Aorta (tissue), 5 donors: ENCODE results near the gene UGT1A5. TPM values are rescaled to one million over a fixed set of nuclear protein-coding genes. Genes with fewer than 3 reads are reported as not detected.
"Not testable (repeated sequence)": the region's sequence is repeated elsewhere in the genome, so short reads cannot be mapped to it uniquely, and the experiment has no call there.

Source experiments
- ATAC-seq: fragments of 200-7000 bp; cut with Tn5 transposase; one replicate; pipeline ENCODE4 v1.9.1; 2022; ENCODE audit warnings: moderate library complexity; ENCODE audit not compliant: low FRiP score
- DNase-seq, 2 donors: peaks; one replicate each; pipeline ENCODE4 v3.0.0-alpha.2; 2020
- H3K27ac ChIP-seq, 2 donors: one replicate each; pipeline ENCODE4 v1.5.1; 2013; ENCODE audit warnings: low read length in 2 of 2, mild to moderate bottlenecking in 2 of 2, moderate library complexity in 2 of 2, control low read depth in 1 of 2, inconsistent platforms in 1 of 2, low read depth in 1 of 2
- H3K27me3 ChIP-seq, 2 donors: one replicate each; pipeline ENCODE4 v1.6.1; 2013; ENCODE audit warnings: control low read depth in 1 of 2, low read length in 1 of 2, mild to moderate bottlenecking in 1 of 2, moderate library complexity in 1 of 2; ENCODE audit not compliant: insufficient read depth in 2 of 2, control insufficient read depth in 1 of 2
- H3K36me3 ChIP-seq, 2 donors: one replicate each; pipeline ENCODE4 v1.6.1; 2013; ENCODE audit warnings: control low read depth in 1 of 2, low read length in 1 of 2, mild to moderate bottlenecking in 1 of 2; ENCODE audit not compliant: insufficient read depth in 2 of 2, control insufficient read depth in 1 of 2
- H3K4me1 ChIP-seq, 2 donors: one replicate each; pipeline ENCODE4 v1.6.1; 2013; ENCODE audit warnings: low read length in 2 of 2, control low read depth in 1 of 2, mild to moderate bottlenecking in 1 of 2, moderate library complexity in 1 of 2; ENCODE audit not compliant: insufficient read depth in 2 of 2, control insufficient read depth in 1 of 2
- H3K4me3 ChIP-seq, 2 donors: one replicate each; pipeline ENCODE4 v1.5.1; 2013; ENCODE audit warnings: low read length in 2 of 2, control low read depth in 1 of 2, mild to moderate bottlenecking in 1 of 2
- H3K9me3 ChIP-seq: one replicate; pipeline ENCODE4 v1.6.1; 2013; ENCODE audit warnings: mild to moderate bottlenecking, low read length; ENCODE audit not compliant: control insufficient read depth
- WGBS, 2 donors: extraction: QIAGEN DNeasy Blood & Tissue Kit; methylation state at CpG; one replicate each; pipeline ENCODE4 v1.1.7; 2013; 5-methylcytosine and 5-hydroxymethylcytosine counted together
- intact Hi-C, 2 donors: fragments of 100-400 bp; cut with DNase I; formaldehyde crosslinking; loops; one replicate each; pipeline versions ENCODE4 v1.14.2 to v1.15.0; 2022
- polyA plus RNA-seq, 2 donors: library from polyadenylated mRNA; stranded (reverse); fragments of 200-250 nt; gene quantifications; one replicate each; pipeline ENCODE4 v1.2.3, GENCODE V29; 2013
- total RNA-seq, 2 donors: library from RNA; stranded (reverse); fragmentation: NEBNext Ultra II Directional; extraction: Animal tissue kit (Norgen Biotek cat#: 25700); gene quantifications; one replicate each; pipeline ENCODE4 v1.2.1, GENCODE V29; 2021
- donor health status: healthy with polysubstance abuse.
- donor health status: Bipolar disorder and iron deficiency.
- donor health status: DM: no; HTN: no; CAD: no.
- donor health status: DM: no; HTN: no; CAD: no.
- donor health status: DM: yes; HTN: yes; CAD: no.

UGT1A5 gene
- total and polyA plus RNA-seq, 4 donors = not detected

GRCh38 chr2:233747283-233747544 is 34.5 kb downstream of the UGT1A5 start:
- Histone ChIP-seq H3K4me3 (no peak overlapping the region), H3K27me3 (no peaks in the 10 kb centered on the region), H3K4me1 (no peaks in the 10 kb centered on the region), H3K9me3 (no peaks in the 10 kb centered on the region), H3K36me3 (no peaks in the 10 kb centered on the region), H3K27ac (no peak overlapping the region)
- DNase-seq (no peak), ATAC-seq (no peak)
- intact Hi-C loops = no loop called here
- 94 to 96% methylated on average over 6 of the region's 6 CpGs for WGBS, 2 donors

GRCh38 chr2:233750689-233751088 is 38.0 kb downstream of the UGT1A5 start:
- H3K4me1 ChIP-seq, H3K36me3 ChIP-seq, H3K4me3 ChIP-seq, H3K27ac ChIP-seq, DNase-seq, intact Hi-C loops, ATAC-seq, H3K9me3 ChIP-seq, H3K27me3 ChIP-seq: not testable (repeated sequence)
- WGBS, 2 donors = 80 to 92% methylated on average over 2 of the region's 2 CpGs

- H3K36me3 ChIP-seq, H3K4me3 ChIP-seq, H3K4me1 ChIP-seq, intact Hi-C loops, H3K9me3 ChIP-seq, H3K27me3 ChIP-seq, ATAC-seq, DNase-seq, H3K27ac ChIP-seq: not testable (repeated sequence)
- WGBS, 2 donors = 66 to 71% methylated on average over 2 of the region's 2 CpGs
Observed at GRCh38 chr2:233751212-233752009, 38.7 kb downstream of the UGT1A5 start.

GRCh38 chr2:233754872-233755611 is 42.3 kb downstream of the UGT1A5 start:
- DNase-seq (no peak), ATAC-seq (no peak)
- Histone ChIP-seq H3K9me3 (no peaks in the 10 kb centered on the region), H3K4me1 (no peaks in the 10 kb centered on the region), H3K4me3 (no peak overlapping the region), H3K27me3 (no peaks in the 10 kb centered on the region), H3K27ac (no peak overlapping the region), H3K36me3 (no peaks in the 10 kb centered on the region)
- intact Hi-C loops = no loop called here
- WGBS, 2 donors = 87 to 92% methylated on average over 37 to 44 of the region's 44 CpGs

DNA sequence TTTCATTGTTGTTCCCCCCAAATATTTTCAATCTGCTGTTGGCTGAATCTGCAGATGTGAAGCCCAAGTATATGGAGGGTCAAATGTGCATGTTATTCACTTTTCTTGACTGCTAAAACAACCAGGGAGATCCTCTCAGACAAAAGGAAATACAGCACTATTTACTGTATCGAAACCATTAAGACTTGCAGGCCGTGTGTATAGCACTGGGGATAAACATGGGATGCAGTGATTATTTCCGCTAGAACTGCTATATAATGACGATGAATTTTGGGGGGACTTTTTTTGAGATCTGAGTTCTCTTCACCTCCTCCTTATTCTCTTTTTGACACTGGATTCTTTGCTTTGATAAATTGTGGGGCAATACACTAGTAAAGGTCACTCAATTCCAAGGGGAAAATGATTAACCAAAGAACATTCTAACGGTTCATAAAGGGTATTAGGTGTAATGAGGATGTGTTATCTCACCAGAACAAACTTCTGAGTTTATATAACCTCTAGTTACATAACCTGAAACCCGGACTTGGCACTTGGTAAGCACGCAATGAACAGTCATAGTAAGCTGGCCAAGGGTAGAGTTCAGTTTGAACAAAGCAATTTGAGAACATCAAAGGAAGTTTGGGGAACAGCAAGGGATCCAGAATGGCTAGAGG is 43.8 kb downstream of the UGT1A5 start:
- H3K27ac ChIP-seq = no peak overlapping the region
- 75 to 77% methylated on average over 7 of the region's 7 CpGs for WGBS, 2 donors
- intact Hi-C loops = no loop called here
- ATAC-seq (no peak), DNase-seq (no peak)
- H3K4me1 ChIP-seq = no peaks in the 10 kb centered on the region
- H3K4me3 ChIP-seq = no peak overlapping the region
- no peaks in the 10 kb centered on the region for H3K9me3 ChIP-seq
- no peaks in the 10 kb centered on the region for H3K27me3 ChIP-seq
- H3K36me3 ChIP-seq = no peaks in the 10 kb centered on the region

DNA sequence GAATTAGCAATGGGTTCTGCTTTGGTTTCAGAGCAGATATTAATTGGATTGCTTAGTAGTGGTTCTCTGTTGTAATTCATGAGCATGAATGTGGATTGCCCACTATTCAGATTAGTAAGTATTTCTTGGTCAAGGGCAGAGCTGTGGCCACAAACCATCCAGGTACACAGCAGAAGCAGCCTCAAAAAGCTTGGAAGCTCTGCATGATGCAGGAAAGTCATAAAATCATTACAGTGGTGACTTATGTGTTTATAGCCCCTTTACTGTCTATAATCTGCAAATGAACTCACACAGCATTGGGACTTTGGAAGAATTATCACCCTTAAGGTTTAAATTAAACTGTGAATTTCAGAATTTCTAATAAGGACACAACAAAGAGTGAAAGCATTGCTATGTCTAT is 45.4 kb downstream of the UGT1A5 start:
- H3K4me1 ChIP-seq = no peaks in the 10 kb centered on the region
- H3K27me3 ChIP-seq = no peaks in the 10 kb centered on the region
- no peak overlapping the region for H3K4me3 ChIP-seq
- no peak overlapping the region for H3K27ac ChIP-seq
- no peaks in the 10 kb centered on the region for H3K36me3 ChIP-seq
- no peaks in the 10 kb centered on the region for H3K9me3 ChIP-seq
- no peak for ATAC-seq
- DNase-seq = no peak
- intact Hi-C loops = no loop called here

- intact Hi-C loops = no loop called here
- H3K9me3 ChIP-seq = no peaks in the 10 kb centered on the region
- no peak overlapping the region for H3K4me3 ChIP-seq
- H3K27me3 ChIP-seq = no peaks in the 10 kb centered on the region
- H3K27ac ChIP-seq = no peak overlapping the region
- no peaks in the 10 kb centered on the region for H3K36me3 ChIP-seq
- WGBS, 2 donors = 87 to 96% methylated on average over 2 of the region's 2 CpGs
- H3K4me1 ChIP-seq = no peaks in the 10 kb centered on the region
- no peak for ATAC-seq
- no peak for DNase-seq
Observed at GRCh38 chr2:233758849-233759248, 46.1 kb downstream of the UGT1A5 start.

DNA sequence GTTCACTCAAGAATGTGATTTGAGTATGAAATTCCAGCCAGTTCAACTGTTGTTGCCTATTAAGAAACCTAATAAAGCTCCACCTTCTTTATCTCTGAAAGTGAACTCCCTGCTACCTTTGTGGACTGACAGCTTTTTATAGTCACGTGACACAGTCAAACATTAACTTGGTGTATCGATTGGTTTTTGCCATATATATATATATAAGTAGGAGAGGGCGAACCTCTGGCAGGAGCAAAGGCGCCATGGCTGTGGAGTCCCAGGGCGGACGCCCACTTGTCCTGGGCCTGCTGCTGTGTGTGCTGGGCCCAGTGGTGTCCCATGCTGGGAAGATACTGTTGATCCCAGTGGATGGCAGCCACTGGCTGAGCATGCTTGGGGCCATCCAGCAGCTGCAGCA is 47.3 kb downstream of the UGT1A5 start, which contains the start of gene UGT1A1:
TSS of gene UGT1A1 (plus strand) at position 228 of the 400 bp plus-strand sequence. CDS start at position 246, 18 bp downstream.
- Histone ChIP-seq H3K27ac (no peak within 1 kb of the TSS), H3K4me1 (no peaks in the 10 kb centered on the region), H3K36me3 (no peaks in the 10 kb centered on the region), H3K9me3 (no peaks in the 10 kb centered on the region), H3K4me3 (no peak within 1 kb of the TSS), H3K27me3 (no peaks in the 10 kb centered on the region)
- no peak for ATAC-seq
- DNase-seq = no peak
- WGBS, 2 donors = 93 to 94% methylated on average over 6 of the region's 6 CpGs
- intact Hi-C loops = no loop called here
